ENCODE measurements around the gene UBR1.

- TF ChIP-seq REST (IDR thresholded peaks at IDR 0.05; ENCODE audit: insufficient read depth in 1 of 2, low read depth in 2 of 2, low read length in 2 of 2) (no peak), SIN3A (IDR thresholded peaks at IDR 0.05; ENCODE audit: borderline replicate concordance, insufficient read depth, low read length) (no peak), TAF1 (IDR thresholded peaks at IDR 0.05; ENCODE audit: borderline replicate concordance, insufficient read depth, low read length) (no peak)
Observed at GRCh38 chr15:42903388-42904324, 202.2 kb downstream of the UBR1 start.

All from PFSK-1 (cell line).